HG02970 (cell line): Measurements from ENCODE around the gene CSE1L.
"Not testable (repeated sequence)": the region's sequence is repeated elsewhere in the genome, so short reads cannot be mapped to it uniquely, and the experiment has no call there.

Experiments
- ATAC-seq: cut with Tn5 transposase; IDR thresholded peaks from one replicate; pipeline ENCODE4 v1.9.1; 2021; ENCODE audit warnings: mild to moderate bottlenecking, moderate library complexity, moderate number of reproducible peaks; ENCODE audit not compliant: unreplicated experiment, low FRiP score

The CSE1L gene

GRCh38 chr20:49046087-49046900 is at the start of gene CSE1L:
TSS of gene CSE1L (plus strand) at chr20:49046312. CDS start at chr20:49058464, 12,152 bp downstream.
- ATAC-seq: peak; percentile 84

- ATAC-seq: no peak
Measured at GRCh38 chr20:48999890-49000870, 45.9 kb upstream of the CSE1L start.

- ATAC-seq: no peak
Measured at GRCh38 chr20:49001741-49002140, 44.4 kb upstream of the CSE1L start.

GRCh38 chr20:49006446-49006980 is 39.6 kb upstream of the CSE1L start:
- ATAC-seq: no peak

GRCh38 chr20:49009899-49010631 is 36.0 kb upstream of the CSE1L start:
- ATAC-seq: no peak

GRCh38 chr20:49024220-49024619 is 21.9 kb upstream of the CSE1L start:
- no peak for ATAC-seq

GRCh38 chr20:49028177-49028576 is 17.9 kb upstream of the CSE1L start:
- ATAC-seq: not testable (repeated sequence)

- ATAC-seq: no peak
Measured at GRCh38 chr20:49028684-49029083, 17.4 kb upstream of the CSE1L start.

- no peak for ATAC-seq
Measured at GRCh38 chr20:49029203-49029602, 16.9 kb upstream of the CSE1L start.

GRCh38 chr20:49030954-49031619 is 15.0 kb upstream of the CSE1L start:
- no peak for ATAC-seq

- ATAC-seq: no peak
Measured at GRCh38 chr20:49032455-49032854, 13.7 kb upstream of the CSE1L start.

GRCh38 chr20:49034070-49034732 is 11.9 kb upstream of the CSE1L start:
- no peak for ATAC-seq

GRCh38 chr20:49037962-49038387 is 8.1 kb upstream of the CSE1L start:
- ATAC-seq: no peak

GRCh38 chr20:49039854-49040253 is 6.3 kb upstream of the CSE1L start:
- no peak for ATAC-seq

- no peak for ATAC-seq
Measured at GRCh38 chr20:49043000-49043399, 3.1 kb upstream of the CSE1L start.

GRCh38 chr20:49045440-49046086 is 549 bp upstream of the CSE1L start:
- no peak for ATAC-seq

- no peak for ATAC-seq
Measured at GRCh38 chr20:49052334-49052733, 6.2 kb downstream of the CSE1L start.

- ATAC-seq: no peak
Measured at GRCh38 chr20:49054056-49054643, 8.0 kb downstream of the CSE1L start.
